Caco-2 (cell line): ENCODE results near the gene PHF21A. TPM values are rescaled to one million over a fixed set of nuclear protein-coding genes. Genes with fewer than 3 reads are reported as not detected.

Source experiments
- BruUV-seq: library from RNA; stranded (reverse); fragments of 400-500 nt; replicated peaks from 2 replicates; lab custom pipeline; 2021; lab: Mats Ljungman, UMichigan
- CTCF ChIA-PET: fragments of 300-600 bp; sonication (Branson Sonifier 250); formaldehyde crosslinking; loops from one replicate; lab custom pipeline; 2022; ENCODE audit warnings: antibody characterized with exemption; lab: Charles Lee
- POLR2A ChIA-PET: fragments of 300-600 bp; sonication (Branson Sonifier 250); formaldehyde crosslinking; loops from one replicate; lab custom pipeline; 2022; ENCODE audit warnings: antibody characterized with exemption; lab: Charles Lee
- DNase-seq, 2 experiments: peaks; one replicate each; pipeline versions ENCODE4 v3.0.0 to v3.0.0-alpha.2; 2020 to 2022
- H3K27me3 ChIP-seq: replicated peaks from 2 replicates; pipeline ENCODE4 v1.6.0; 2011; ENCODE audit warnings: low read length; ENCODE audit not compliant: control insufficient read depth, insufficient read depth
- H3K36me3 ChIP-seq: 2 replicates; pipeline ENCODE4 v1.5.1; 2011; ENCODE audit warnings: low read length; ENCODE audit not compliant: control insufficient read depth, insufficient read depth
- H3K4me1 ChIP-seq: fragments of 250-450 bp; sonication (Bioruptor Pico); 2 replicates; pipeline ENCODE4 v1.5.1; 2020; ENCODE audit warnings: mild to moderate bottlenecking
- H3K4me3 ChIP-seq: 2 replicates; pipeline ENCODE4 v1.5.1; 2011; ENCODE audit warnings: low read depth, mild to moderate bottlenecking, control low read depth, low read length
- H3K9me3 ChIP-seq: fragments of 250-450 bp; sonication (Bioruptor Pico); 2 replicates; pipeline ENCODE4 v1.5.1; 2020; ENCODE audit warnings: mild to moderate bottlenecking, moderate library complexity
- H3K27ac Mint-ChIP-seq: one replicate; pipeline ENCODE4 v1.8.0; 2022; ENCODE audit warnings: mixed read lengths; ENCODE audit not compliant: unreplicated experiment
- H3K27me3 Mint-ChIP-seq: one replicate; pipeline ENCODE4 v1.8.0; 2022; ENCODE audit warnings: mixed read lengths; ENCODE audit not compliant: insufficient read depth, unreplicated experiment
- H3K36me3 Mint-ChIP-seq: one replicate; pipeline ENCODE4 v1.8.0; 2022; ENCODE audit warnings: mild to moderate bottlenecking, mixed read lengths; ENCODE audit not compliant: insufficient read depth, unreplicated experiment
- H3K4me1 Mint-ChIP-seq: one replicate; pipeline ENCODE4 v1.8.0; 2022; ENCODE audit warnings: low read depth, mixed read lengths; ENCODE audit not compliant: unreplicated experiment
- H3K4me3 Mint-ChIP-seq: one replicate; pipeline ENCODE4 v1.8.0; 2022; ENCODE audit warnings: mild to moderate bottlenecking, moderate library complexity, mixed read lengths; ENCODE audit not compliant: unreplicated experiment
- H3K9me3 Mint-ChIP-seq: one replicate; pipeline ENCODE4 v1.8.0; 2022; ENCODE audit warnings: mixed read lengths; ENCODE audit not compliant: unreplicated experiment
- CTCF ChIP-seq, 2 experiments: fragments of 200-600 bp in 1 of 2; IDR thresholded peaks; 1 replicate in 1 of 2; 2 replicates in 1 of 2; pipeline versions ENCODE4 v1.5.1 to v1.8.0; 2011 to 2022; ENCODE audit warnings: antibody characterized with exemption in 1 of 2, control low read depth in 1 of 2, inconsistent platforms in 1 of 2, low read depth in 1 of 2, low read length in 1 of 2, mild to moderate bottlenecking in 1 of 2, moderate library complexity in 1 of 2; ENCODE audit not compliant: insufficient read depth in 1 of 2, severe bottlenecking in 1 of 2, unreplicated experiment in 1 of 2
- intact Hi-C: fragments of 100-400 bp; cut with micrococcal nuclease; formaldehyde crosslinking; loops from one replicate; pipeline ENCODE4 v1.10.0; 2022; ENCODE audit not compliant: unreplicated experiment
- total RNA-seq: library from RNA; stranded (reverse); gene quantifications from 2 replicates; pipeline ENCODE4 v1.2.3, GENCODE V29; 2022

PHF21A gene
- total RNA-seq, 1 experiment from 2014 or later, result 20.0 TPM

DNA sequence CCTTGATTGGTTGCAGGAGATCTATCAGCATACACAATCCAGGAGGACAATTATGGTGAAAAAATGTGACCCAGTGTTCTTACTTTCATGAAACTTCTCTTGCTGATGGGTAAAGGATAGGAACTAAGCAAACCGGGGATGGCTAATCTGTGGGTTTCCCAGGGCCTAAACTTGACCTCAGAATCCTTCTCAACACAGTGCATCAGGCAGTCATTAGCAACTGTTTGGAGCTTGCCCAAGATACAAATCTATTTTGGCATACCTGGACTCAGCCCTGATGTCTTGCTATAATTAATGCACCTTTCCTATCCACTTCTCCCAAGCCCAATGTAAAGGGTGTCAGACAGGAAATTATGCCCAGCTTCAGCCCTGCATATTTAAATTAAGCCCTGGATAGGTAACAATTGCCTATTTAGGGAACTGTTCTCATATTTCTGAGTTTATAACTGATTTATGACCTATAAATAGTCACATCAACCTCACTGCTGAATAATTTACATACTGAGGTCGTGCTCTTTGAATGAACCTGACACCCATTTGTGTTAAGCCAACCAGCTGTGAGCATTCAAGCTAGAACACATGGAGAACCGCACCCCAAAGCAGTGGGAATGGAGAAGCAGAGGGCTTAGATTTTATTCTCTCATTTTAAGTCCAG is 9.2 kb upstream of the PHF21A start:
- intact Hi-C loops, result no loop called here
- ChIA-PET POLR2A (no interaction called here), CTCF (interaction anchor here (0.6 kb wide), 1 partner anchor 238 kb away, joined by 3 read pairs; no protein-coding TSS in a partner anchor)
- no peaks in the 10 kb centered on the region for H3K27me3 Mint-ChIP-seq
- H3K36me3 ChIP-seq, result no peaks in the 10 kb centered on the region
- H3K4me3 Mint-ChIP-seq, result no peak overlapping the region
- no peaks in the 10 kb centered on the region for H3K27me3 ChIP-seq
- DNase-seq, result no peak
- no peak for TF ChIP-seq CTCF (IDR thresholded peaks at IDR 0.05; ENCODE audit: insufficient read depth in 1 of 2, low read depth in 1 of 2, low read length in 1 of 2, severe bottlenecking in 1 of 2, unreplicated experiment in 1 of 2)
- H3K4me3 ChIP-seq, result no peak overlapping the region
- no peak overlapping the region for H3K27ac Mint-ChIP-seq
- no peaks in the 10 kb centered on the region for H3K9me3 ChIP-seq
- H3K4me1 ChIP-seq, result peaks cover 34% of the 10 kb centered on the region
- H3K4me1 Mint-ChIP-seq, result peaks cover 19% of the 10 kb centered on the region
- no TSS peak for BruUV-seq
- no peaks in the 10 kb centered on the region for H3K36me3 Mint-ChIP-seq
- no peaks in the 10 kb centered on the region for H3K9me3 Mint-ChIP-seq

DNA sequence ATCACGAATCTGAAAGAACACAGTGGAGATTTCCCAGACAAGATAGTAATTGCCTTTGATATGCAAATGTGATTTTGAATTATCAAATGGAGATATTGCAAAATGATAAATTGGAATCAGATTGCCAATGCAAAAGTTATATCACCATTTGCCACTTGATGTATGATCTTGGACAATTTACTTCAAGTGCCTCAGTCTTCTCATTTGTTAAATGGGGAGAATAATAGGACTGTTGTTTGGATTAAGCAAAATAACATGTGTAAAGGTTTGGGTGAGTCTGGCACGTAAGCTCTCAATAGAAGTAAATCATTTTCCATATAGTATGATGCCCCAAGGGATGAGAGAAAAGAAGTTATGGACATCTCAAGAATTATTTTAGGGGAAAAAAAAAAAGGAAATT is 7.9 kb upstream of the PHF21A start:
- H3K36me3 Mint-ChIP-seq, result no peaks in the 10 kb centered on the region
- POLR2A ChIA-PET, result no interaction called here
- peaks cover 14% of the 10 kb centered on the region for H3K4me1 Mint-ChIP-seq
- no TSS peak for BruUV-seq
- Histone ChIP-seq H3K27me3 (no peaks in the 10 kb centered on the region), H3K36me3 (no peaks in the 10 kb centered on the region), H3K4me3 (no peak overlapping the region), H3K4me1 (peaks cover 30% of the 10 kb centered on the region), H3K9me3 (no peaks in the 10 kb centered on the region)
- no peaks in the 10 kb centered on the region for H3K27me3 Mint-ChIP-seq
- TF ChIP-seq CTCF (IDR thresholded peaks at IDR 0.05; ENCODE audit: insufficient read depth in 1 of 2, low read depth in 1 of 2, low read length in 1 of 2, severe bottlenecking in 1 of 2, unreplicated experiment in 1 of 2), result no peak
- H3K9me3 Mint-ChIP-seq, result no peaks in the 10 kb centered on the region
- H3K4me3 Mint-ChIP-seq, result no peak overlapping the region
- CTCF ChIA-PET, result interaction anchor here (0.7 kb wide), 1 partner anchor 301 kb away, joined by 4 read pairs; no protein-coding TSS in a partner anchor
- intact Hi-C loops, result loop anchor here (10.0 kb wide), 1 partner anchor 186 kb away; no protein-coding TSS in a partner anchor
- no peak for DNase-seq
- no peak overlapping the region for H3K27ac Mint-ChIP-seq

GRCh38 chr11:46127150-46127638 is 5.9 kb upstream of the PHF21A start:
- no peak overlapping the region for H3K4me3 ChIP-seq
- no peaks in the 10 kb centered on the region for H3K27me3 ChIP-seq
- H3K36me3 ChIP-seq, result no peaks in the 10 kb centered on the region
- POLR2A ChIA-PET, result interaction anchor here (0.9 kb wide), 1 partner anchor 116 kb away, joined by 3 read pairs; no protein-coding TSS in a partner anchor
- intact Hi-C loops, result loop anchor here (1.0 to 10.0 kb wide), 2 partner anchors 33 to 188 kb away; no protein-coding TSS in a partner anchor
- DNase-seq, result peak; percentile 74 to 77
- peak; percentile 45 to 52 for TF ChIP-seq CTCF (IDR thresholded peaks at IDR 0.05; ENCODE audit: insufficient read depth in 1 of 2, low read depth in 1 of 2, low read length in 1 of 2, severe bottlenecking in 1 of 2, unreplicated experiment in 1 of 2)
- no peaks in the 10 kb centered on the region for H3K9me3 ChIP-seq
- H3K4me1 ChIP-seq, result peaks cover 18% of the 10 kb centered on the region
- CTCF ChIA-PET, result interaction anchor here (0.7 to 1.3 kb wide), 3 partner anchors 33 to 116 kb away, joined by 3 to 6 read pairs (median 4); no protein-coding TSS in a partner anchor
- H3K4me1 Mint-ChIP-seq, result peaks cover 14% of the 10 kb centered on the region
- peak overlapping the region; percentile 59 for H3K4me3 Mint-ChIP-seq
- BruUV-seq, result no TSS peak
- H3K27me3 Mint-ChIP-seq, result no peaks in the 10 kb centered on the region
- H3K9me3 Mint-ChIP-seq, result no peaks in the 10 kb centered on the region
- no peaks in the 10 kb centered on the region for H3K36me3 Mint-ChIP-seq
- no peak overlapping the region for H3K27ac Mint-ChIP-seq
